ENCODE results near the gene JPT2.
A peak's percentile ranks its signal among the peaks of the same experiment; 100 is the strongest.

Gene JPT2

GRCh38 chr16:1661826-1662225 is 16.3 kb upstream of the JPT2 start:
- H3K4me3 Mint-ChIP-seq = no peak overlapping the region
- H3K9me3 Mint-ChIP-seq = no peaks in the 10 kb centered on the region
- H3K27ac Mint-ChIP-seq = no peak overlapping the region
- H3K36me3 Mint-ChIP-seq = peaks cover 60% of the 10 kb centered on the region
- peaks cover 7% of the 10 kb centered on the region for H3K4me1 Mint-ChIP-seq
- DNase-seq (ENCODE audit: low spot score in 2 of 2) (no peak), ATAC-seq (no peak)

- H3K4me1 Mint-ChIP-seq = peaks cover 7% of the 10 kb centered on the region
- DNase-seq (ENCODE audit: low spot score in 2 of 2) = no peak
- no peak overlapping the region for H3K27ac Mint-ChIP-seq
- H3K4me3 Mint-ChIP-seq = no peak overlapping the region
- no peak for ATAC-seq
- peaks cover 60% of the 10 kb centered on the region for H3K36me3 Mint-ChIP-seq
- H3K9me3 Mint-ChIP-seq = no peaks in the 10 kb centered on the region
These were observed 15.5 kb upstream of the JPT2 start for GRCh38 chr16:1662543-1662942.

- ATAC-seq (no peak), DNase-seq (ENCODE audit: low spot score in 2 of 2) (no peak)
- no peak overlapping the region for H3K27ac Mint-ChIP-seq
- no peaks in the 10 kb centered on the region for H3K4me1 Mint-ChIP-seq
- H3K4me3 Mint-ChIP-seq = no peak overlapping the region
- no peaks in the 10 kb centered on the region for H3K9me3 Mint-ChIP-seq
- H3K36me3 Mint-ChIP-seq = peaks cover 61% of the 10 kb centered on the region
These were observed 12.2 kb upstream of the JPT2 start for GRCh38 chr16:1665829-1666228.

- H3K36me3 Mint-ChIP-seq = peaks cover 64% of the 10 kb centered on the region
- no peak overlapping the region for H3K4me3 Mint-ChIP-seq
- H3K27ac Mint-ChIP-seq = no peak overlapping the region
- no peaks in the 10 kb centered on the region for H3K4me1 Mint-ChIP-seq
- H3K9me3 Mint-ChIP-seq = no peaks in the 10 kb centered on the region
- DNase-seq (ENCODE audit: low spot score in 2 of 2) (no peak), ATAC-seq (no peak)
These were observed 11.8 kb upstream of the JPT2 start for GRCh38 chr16:1666316-1666715.

GRCh38 chr16:1667271-1667670 is 10.8 kb upstream of the JPT2 start:
- ATAC-seq = peak; percentile 24
- Mint-ChIP-seq H3K4me3 (no peak overlapping the region), H3K4me1 (no peaks in the 10 kb centered on the region), H3K9me3 (no peaks in the 10 kb centered on the region), H3K27ac (no peak overlapping the region), H3K36me3 (peaks cover 56% of the 10 kb centered on the region)
- no peak for DNase-seq (ENCODE audit: low spot score in 2 of 2)

GRCh38 chr16:1667916-1668315 is 10.2 kb upstream of the JPT2 start:
- Mint-ChIP-seq H3K9me3 (no peaks in the 10 kb centered on the region), H3K27ac (no peak overlapping the region), H3K4me1 (no peaks in the 10 kb centered on the region), H3K36me3 (peaks cover 53% of the 10 kb centered on the region), H3K4me3 (no peak overlapping the region)
- DNase-seq (ENCODE audit: low spot score in 2 of 2) (no peak), ATAC-seq (no peak)

- Mint-ChIP-seq H3K9me3 (no peaks in the 10 kb centered on the region), H3K27ac (no peak overlapping the region), H3K4me3 (no peak overlapping the region), H3K4me1 (no peaks in the 10 kb centered on the region), H3K36me3 (peaks cover 53% of the 10 kb centered on the region)
- DNase-seq (ENCODE audit: low spot score in 2 of 2) (no peak), ATAC-seq (no peak)
These were observed 9.3 kb upstream of the JPT2 start for GRCh38 chr16:1668612-1669319.

GRCh38 chr16:1669698-1670097 is 8.4 kb upstream of the JPT2 start:
- Mint-ChIP-seq H3K4me1 (no peaks in the 10 kb centered on the region), H3K27ac (no peak overlapping the region), H3K4me3 (no peak overlapping the region), H3K36me3 (peaks cover 52% of the 10 kb centered on the region), H3K9me3 (no peaks in the 10 kb centered on the region)
- DNase-seq (ENCODE audit: low spot score in 2 of 2) = no peak
- ATAC-seq = no peak

- Mint-ChIP-seq H3K4me1 (no peaks in the 10 kb centered on the region), H3K27ac (no peak overlapping the region), H3K9me3 (no peaks in the 10 kb centered on the region), H3K36me3 (peaks cover 59% of the 10 kb centered on the region), H3K4me3 (no peak overlapping the region)
- ATAC-seq (no peak), DNase-seq (ENCODE audit: low spot score in 2 of 2) (no peak)
These were observed 7.7 kb upstream of the JPT2 start for GRCh38 chr16:1670371-1670770.

- H3K9me3 Mint-ChIP-seq = no peaks in the 10 kb centered on the region
- DNase-seq (ENCODE audit: low spot score in 2 of 2) (no peak), ATAC-seq (no peak)
- peak overlapping the region; percentile 6 for H3K27ac Mint-ChIP-seq
- peaks cover 61% of the 10 kb centered on the region for H3K36me3 Mint-ChIP-seq
- H3K4me3 Mint-ChIP-seq = no peak overlapping the region
- H3K4me1 Mint-ChIP-seq = no peaks in the 10 kb centered on the region
These were observed 7.2 kb upstream of the JPT2 start for GRCh38 chr16:1670866-1671265.

GRCh38 chr16:1673424-1674151 is 4.5 kb upstream of the JPT2 start:
- no peak for ATAC-seq
- Mint-ChIP-seq H3K27ac (no peak overlapping the region), H3K36me3 (peaks cover 55% of the 10 kb centered on the region), H3K4me3 (no peak overlapping the region), H3K9me3 (no peaks in the 10 kb centered on the region), H3K4me1 (peaks cover 7% of the 10 kb centered on the region)
- DNase-seq (ENCODE audit: low spot score in 2 of 2) = no peak

GRCh38 chr16:1674306-1674705 is 3.8 kb upstream of the JPT2 start:
- no peak overlapping the region for H3K27ac Mint-ChIP-seq
- ATAC-seq (no peak), DNase-seq (ENCODE audit: low spot score in 2 of 2) (no peak)
- no peak overlapping the region for H3K4me3 Mint-ChIP-seq
- peaks cover 49% of the 10 kb centered on the region for H3K36me3 Mint-ChIP-seq
- no peaks in the 10 kb centered on the region for H3K9me3 Mint-ChIP-seq
- peaks cover 14% of the 10 kb centered on the region for H3K4me1 Mint-ChIP-seq

- DNase-seq (ENCODE audit: low spot score in 2 of 2) (no peak), ATAC-seq (no peak)
- Mint-ChIP-seq H3K9me3 (no peaks in the 10 kb centered on the region), H3K4me3 (no peak overlapping the region), H3K36me3 (peaks cover 42% of the 10 kb centered on the region), H3K4me1 (peaks cover 15% of the 10 kb centered on the region), H3K27ac (no peak overlapping the region)
These were observed 3.1 kb upstream of the JPT2 start for GRCh38 chr16:1674751-1675664.

GRCh38 chr16:1676661-1677060 is 1.4 kb upstream of the JPT2 start:
- peaks cover 28% of the 10 kb centered on the region for H3K36me3 Mint-ChIP-seq
- peak overlapping the region; percentile 87 for H3K4me3 Mint-ChIP-seq
- DNase-seq (ENCODE audit: low spot score in 2 of 2) (no peak), ATAC-seq (no peak)
- H3K4me1 Mint-ChIP-seq = peaks cover 29% of the 10 kb centered on the region
- H3K27ac Mint-ChIP-seq = no peak overlapping the region
- H3K9me3 Mint-ChIP-seq = no peaks in the 10 kb centered on the region

- DNase-seq (ENCODE audit: low spot score in 2 of 2) (no peak), ATAC-seq (no peak)
- H3K27ac Mint-ChIP-seq = no peak overlapping the region
- peak overlapping the region; percentile 87 for H3K4me3 Mint-ChIP-seq
- peaks cover 29% of the 10 kb centered on the region for H3K4me1 Mint-ChIP-seq
- H3K9me3 Mint-ChIP-seq = no peaks in the 10 kb centered on the region
- peaks cover 28% of the 10 kb centered on the region for H3K36me3 Mint-ChIP-seq
These were observed 740 bp upstream of the JPT2 start for GRCh38 chr16:1677339-1677738.

Data from stimulated activated effector memory CD8-positive, alpha-beta T cell treated with anti-CD3 and anti-CD28 coated beads, Interleukin-12 subunit alpha, Interleukin-12 subunit beta, amount 100 ng/mL, for 72 hours (primary cell).